GM19240 (cell line): ENCODE measurements around the gene KANSL3.

Experiments used
- DNase-seq: peaks from one replicate; pipeline ENCODE4 v3.0.0; 2011; ENCODE audit warnings: low spot score; ENCODE audit not compliant: insufficient read length

Gene KANSL3

GRCh38 chr2:96546797-96547196, 91.3 kb downstream of the KANSL3 start:
- no peak for DNase-seq

- DNase-seq: no peak
Observed at GRCh38 chr2:96546321-96546720, 91.8 kb downstream of the KANSL3 start.
